GM12878 (cell line): ENCODE data around the gene STXBP2. TPM values are rescaled to one million over a fixed set of nuclear protein-coding genes. Genes with fewer than 3 reads are reported as not detected.

Experiments
- ATAC-seq: fragments of 200-7000 bp; cut with Tn5 transposase; 3 replicates; pipeline ENCODE4 v1.9.1; 2020; ENCODE audit warnings: mild to moderate bottlenecking, moderate library complexity
- BruUV-seq: library from RNA; stranded (reverse); fragments of 400-500 nt; replicated peaks from 2 replicates; lab custom pipeline; 2021; lab: Mats Ljungman, UMichigan
- CTCF ChIA-PET: fragments of 300-600 bp; sonication (Branson Sonifier 250); formaldehyde crosslinking; extraction: SDS; loops from one replicate; lab custom pipeline; 2021; ENCODE audit warnings: inconsistent platforms; lab: Yijun Ruan, JAX
- POLR2A ChIA-PET: fragments of 350-600 bp; formaldehyde crosslinking; extraction: SDS; loops from one replicate; lab custom pipeline; 2021; ENCODE audit warnings: inconsistent platforms; lab: Charles Lee
- RAD21 ChIA-PET: fragments of 300-600 bp; sonication (Branson Sonifier 250); formaldehyde crosslinking; loops from one replicate; lab custom pipeline; 2023; ENCODE audit warnings: antibody characterized with exemption; ENCODE audit not compliant: unreplicated experiment; lab: Charles Lee
- SMC1A ChIA-PET: fragments of 300-600 bp; sonication (Branson Sonifier 250); formaldehyde crosslinking; loops from one replicate; lab custom pipeline; 2023; ENCODE audit not compliant: unreplicated experiment, uncharacterized antibody; lab: Charles Lee
- DNase-seq: peaks from one replicate; pipeline ENCODE4 v3.0.0-alpha.2; 2011; ENCODE audit warnings: low read depth, low spot score
- FAIRE-seq: peaks from 3 replicates; lab custom pipeline; 2011; peaks lifted over from hg19 to GRCh38; lab: Jason Lieb, UNC
- H2AFZ ChIP-seq: 2 replicates; pipeline ENCODE4 v1.6.0; 2011; ENCODE audit warnings: low read depth, low read length, control low read depth; ENCODE audit not compliant: control insufficient read depth
- H3K27ac ChIP-seq: 2 replicates; pipeline ENCODE4 v1.5.1; 2011; ENCODE audit warnings: control low read depth; ENCODE audit not compliant: control insufficient read depth, insufficient read depth
- H3K27me3 ChIP-seq, 2 experiments: replicated peaks in 1 of 2; 2 replicates each; pipeline versions ENCODE4 v1.6.0 to v1.6.1; 2011; ENCODE audit warnings: low read length in 1 of 2; ENCODE audit not compliant: control insufficient read depth in 2 of 2, insufficient read depth in 2 of 2
- H3K36me3 ChIP-seq, 2 experiments: 2 replicates each; pipeline ENCODE4 v1.5.1; 2011; ENCODE audit warnings: low read length in 1 of 2; ENCODE audit not compliant: control insufficient read depth in 2 of 2, insufficient read depth in 2 of 2
- H3K4me1 ChIP-seq: 2 replicates; pipeline ENCODE4 v1.6.1; 2011; ENCODE audit warnings: mild to moderate bottlenecking, low read length, moderate library complexity, mixed read lengths; ENCODE audit not compliant: control insufficient read depth, insufficient read depth
- H3K4me2 ChIP-seq: 2 replicates; pipeline ENCODE4 v1.6.0; 2011; ENCODE audit warnings: control low read depth; ENCODE audit not compliant: control insufficient read depth, insufficient read depth
- H3K4me3 ChIP-seq: fragments of 200-600 bp; sonication (generic); 2 replicates; pipeline ENCODE4 v1.5.1; 2016
- H3K79me2 ChIP-seq: 2 replicates; pipeline ENCODE4 v1.6.0; 2011; ENCODE audit warnings: low read length; ENCODE audit not compliant: control insufficient read depth, insufficient read depth
- H3K9ac ChIP-seq: 2 replicates; pipeline ENCODE4 v1.8.0; 2011; ENCODE audit warnings: low read length, control low read depth, mixed read lengths; ENCODE audit not compliant: control insufficient read depth, insufficient read depth
- H3K9me3 ChIP-seq: replicated peaks from 3 replicates; pipeline ENCODE4 v1.5.1; 2011; ENCODE audit warnings: mild to moderate bottlenecking, low read length; ENCODE audit not compliant: control insufficient read depth, insufficient read depth
- H4K20me1 ChIP-seq: 2 replicates; pipeline ENCODE4 v1.6.0; 2011; ENCODE audit not compliant: control insufficient read depth, insufficient read depth
- CBFB ChIP-seq: IDR thresholded peaks from 2 replicates; pipeline ENCODE4 v1.6.1; 2016; ENCODE audit warnings: antibody characterized with exemption, low read depth
- CREM ChIP-seq: IDR thresholded peaks from 2 replicates; pipeline ENCODE4 v1.6.1; 2014; ENCODE audit warnings: antibody characterized with exemption, low read depth
- NBN ChIP-seq: fragments of 450-650 bp; IDR thresholded peaks from 2 replicates; pipeline ENCODE4 v1.6.1; 2016
- NR2C1 ChIP-seq: fragments of 450-650 bp; IDR thresholded peaks from 2 replicates; pipeline ENCODE4 v1.6.1; 2017; ENCODE audit warnings: antibody characterized with exemption, mild to moderate bottlenecking, moderate library complexity
- POU2F2 ChIP-seq: IDR thresholded peaks from 3 replicates; pipeline ENCODE4 v1.6.1; 2011; ENCODE audit warnings: low read depth, mild to moderate bottlenecking, low read length, borderline replicate concordance
- PRDM15 ChIP-seq: fragments of 450-650 bp; formaldehyde crosslinking; IDR thresholded peaks from 2 replicates; pipeline ENCODE4 v1.4.0; 2020; ENCODE audit warnings: mild to moderate bottlenecking, moderate library complexity
- SMAD5 ChIP-seq: IDR thresholded peaks from 2 replicates; pipeline ENCODE4 v1.6.1; 2016; ENCODE audit warnings: antibody characterized with exemption, low read depth
- SMC3 ChIP-seq: IDR thresholded peaks from 2 replicates; pipeline ENCODE4 v1.6.1; 2011; ENCODE audit warnings: low read length, improper control_type of control experiment, borderline replicate concordance
- USF2 ChIP-seq: IDR thresholded peaks from 2 replicates; pipeline ENCODE4 v1.6.1; 2011; ENCODE audit warnings: low read depth, low read length, improper control_type of control experiment, borderline replicate concordance
- ZNF687 ChIP-seq: fragments of 450-650 bp; IDR thresholded peaks from 2 replicates; pipeline ENCODE4 v1.6.1; 2017; ENCODE audit warnings: mild to moderate bottlenecking, moderate library complexity
- WGBS: methylation state at CpG from one replicate; pipeline ENCODE4 v1.1.6; 2016; ENCODE audit warnings: low lambda C conversion rate; ENCODE audit not compliant: insufficient replicate concordance, insufficient coverage; ENCODE audit errors: missing lambda C conversion rate; 5-methylcytosine and 5-hydroxymethylcytosine counted together
- in situ Hi-C: fragments of 300-500 bp; cut with MboI; formaldehyde crosslinking; loops from 9 replicates; pipeline ENCODE4 v1.14.3; 2018; ENCODE audit warnings: mixed read lengths
- intact Hi-C: fragments of 100-400 bp; cut with micrococcal nuclease; formaldehyde crosslinking; loops from one replicate; pipeline ENCODE4 v1.14.2; 2022; ENCODE audit not compliant: unreplicated experiment
- polyA plus RNA-seq, 11 experiments: library from polyadenylated mRNA; depleted of rRNA in 4 of 11; unstranded in 6 of 11; stranded (reverse) in 5 of 11; fragments of >200 nt; fragmentation: Nextera tagmentation in 4 of 11; fragmentation: Illumina TruSeq in 1 of 11; extraction: Ambion mirVana in 4 of 11; extraction: Trizol in 1 of 11; gene quantifications; 1 replicate in 1 of 11; 2 replicates in 10 of 11; pipeline versions ENCODE4 v1.2.1 to v1.2.3, GENCODE V29; 2011 to 2016; ENCODE audit warnings: inconsistent platforms in 2 of 11, missing spikeins in 2 of 11, low read depth in 1 of 11
- total RNA-seq, 4 experiments: library from RNA; depleted of rRNA in 3 of 4; stranded (reverse); fragments of >200 nt in 3 of 4; fragmentation: Illumina TruSeq in 1 of 4; extraction: Trizol in 1 of 4; gene quantifications; 2 replicates each; pipeline versions ENCODE4 v1.2.1 to v1.2.3, GENCODE V29; 2013 to 2021

Gene STXBP2
- total and polyA plus RNA-seq, 10 of the 15 experiments (the other 5 are each of a cell fraction or from before 2014, with no cell fraction given) = 2.6 to 111 (median 61.4) TPM

DNA sequence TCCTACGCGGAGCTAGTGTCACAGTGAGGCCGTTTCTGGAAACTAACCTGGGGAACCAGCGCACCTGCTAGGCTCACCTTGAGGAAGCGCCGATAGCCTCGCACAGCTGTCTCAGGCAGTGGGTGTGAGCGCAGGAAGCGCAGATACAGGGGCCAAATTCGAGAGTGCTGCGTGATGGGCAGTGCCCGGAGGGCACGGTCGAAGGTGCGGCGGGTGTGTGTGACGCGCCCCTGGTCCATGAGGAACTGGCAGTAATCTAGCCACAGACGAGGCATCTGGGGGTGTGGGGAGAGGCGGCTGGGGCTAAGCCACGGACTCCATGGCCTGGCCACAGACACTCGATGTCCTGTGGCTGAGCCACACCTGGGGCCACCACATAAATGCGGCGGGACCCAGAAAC, 9.7 kb upstream of the STXBP2 start (continued):
- no peak for TF ChIP-seq ZNF687
- TF ChIP-seq CREM = no peak
- no peak for TF ChIP-seq USF2

DNA sequence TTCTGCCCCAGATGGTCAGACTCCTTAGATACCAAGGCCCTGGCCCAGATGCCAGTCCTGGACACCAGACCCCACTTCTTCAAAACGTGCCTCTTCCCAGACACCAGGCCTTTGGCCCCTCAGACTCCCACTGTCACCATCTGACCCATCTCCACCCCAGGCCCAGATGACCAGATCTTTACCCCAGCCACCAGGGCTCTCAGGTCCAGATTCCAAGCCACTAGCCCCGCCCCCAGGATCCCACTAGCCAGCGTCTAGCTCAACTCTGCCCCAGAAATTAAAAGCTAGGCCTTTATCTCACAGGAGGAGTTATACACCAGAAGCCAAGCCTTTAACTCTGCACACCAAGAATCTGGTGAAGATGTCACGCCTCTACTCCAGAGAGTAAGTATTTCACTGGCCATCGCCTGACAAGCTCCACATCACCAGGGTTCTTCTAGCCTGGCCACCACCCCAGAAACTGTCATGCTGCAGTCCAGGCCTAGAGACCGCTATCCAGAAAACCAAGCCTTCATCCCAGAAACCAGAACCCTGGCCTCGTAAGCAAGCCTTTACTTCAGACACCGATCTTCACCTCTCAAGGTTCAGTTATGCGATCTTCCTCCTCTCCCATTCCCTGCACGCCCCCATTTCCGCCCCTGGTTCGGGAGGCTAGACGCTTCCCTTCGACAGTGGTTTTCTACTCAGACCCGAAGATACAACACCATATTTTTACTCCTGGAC, 8.2 kb upstream of the STXBP2 start:
- peak overlapping the region; percentile 94 for H3K9ac ChIP-seq
- peak overlapping the region; percentile 95 for H3K4me2 ChIP-seq
- H2AFZ ChIP-seq = peak overlapping the region; percentile 42
- CTCF ChIA-PET = interaction anchor here (0.9 to 2.0 kb wide), 4 partner anchors 60 to 275 kb away, joined by 3 to 11 read pairs (median 3); no protein-coding TSS in a partner anchor
- intact Hi-C loops (no loop called here), in situ Hi-C loops (no loop called here)
- H4K20me1 ChIP-seq = no peaks in the 10 kb centered on the region
- SMC1A ChIA-PET = no interaction called here
- peak overlapping the region; percentile 96 for H3K4me3 ChIP-seq
- no peak for ATAC-seq
- no peaks in the 10 kb centered on the region for H3K27me3 ChIP-seq
- DNase-seq = no peak
- no peaks in the 10 kb centered on the region for H3K9me3 ChIP-seq
- peaks cover 41% of the 10 kb centered on the region for H3K79me2 ChIP-seq
- TSS peak; percentile 89 for BruUV-seq
- POLR2A ChIA-PET = interaction anchor here (1.1 kb wide), 1 partner anchor 93 kb away, joined by 3 read pairs; the partner anchor contains the start of gene PNPLA6
- H3K36me3 ChIP-seq = peaks cover 1 to 7% of the 10 kb centered on the region in 2 experiments; a peak in 3 of 4 replicates
- RAD21 ChIA-PET = interaction anchor here (0.6 to 1.9 kb wide), 5 partner anchors 32 to 529 kb away, joined by 3 to 11 read pairs (median 3); no protein-coding TSS in a partner anchor
- FAIRE-seq = no peak
- 0% methylated on average over 15 of the region's 15 CpGs for WGBS
- H3K4me1 ChIP-seq = peaks cover 13% of the 10 kb centered on the region
- H3K27ac ChIP-seq = peak overlapping the region; percentile 80
- TF ChIP-seq NBN (no peak), POU2F2 (no peak), SMC3 (no peak), CBFB (no peak), NR2C1 (no peak), PRDM15 (CRISPR knock-in tag) (no peak), SMAD5 (no peak)
